ENCODE data around the gene SUSD1.

The SUSD1 gene

DNA sequence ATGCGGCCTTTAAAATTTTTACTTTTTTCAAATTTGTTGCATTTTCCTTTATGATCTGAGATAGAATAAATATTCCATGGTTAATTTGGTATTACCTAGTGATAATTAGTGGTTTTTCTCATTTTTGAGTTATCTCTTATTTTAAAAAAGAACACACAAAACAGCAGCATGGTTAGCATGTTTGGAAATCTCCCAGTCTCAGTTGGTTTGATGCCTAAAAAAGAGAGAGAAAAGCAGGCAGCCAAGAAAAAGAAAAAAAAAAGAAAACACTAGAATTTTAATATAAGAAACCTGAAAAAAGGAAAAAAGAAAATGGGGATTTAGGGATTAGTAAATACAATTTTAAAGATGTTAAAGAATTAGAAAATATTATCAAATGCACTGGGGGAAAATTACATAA, 15.3 kb downstream of the SUSD1 start:
- no peak overlapping the region for H3K9ac ChIP-seq (ENCODE audit: low read length)
- H3K36me3 ChIP-seq (ENCODE audit: control insufficient read depth in 1 of 2, insufficient read depth in 2 of 2, low read depth in 1 of 2, low read length in 2 of 2), result no peaks in the 10 kb centered on the region
- H3K79me1 ChIP-seq (replicated peaks; ENCODE audit: low read length, poor library complexity, severe bottlenecking), result peaks cover 30% of the 10 kb centered on the region
- no peak overlapping the region for H2BK15ac ChIP-seq (ENCODE audit: low read depth, poor library complexity, severe bottlenecking)
- no peak for DNase-seq
- H3K4me1 ChIP-seq (ENCODE audit: control insufficient read depth, insufficient read depth, low read depth, low read length), result peaks cover 2% of the 10 kb centered on the region
- H4K8ac ChIP-seq (ENCODE audit: low read length), result no peak overlapping the region
- no peak overlapping the region for H3K4me3 ChIP-seq (ENCODE audit: insufficient read depth in 1 of 2, low read depth in 1 of 2, low read length in 2 of 2)
- H3K18ac ChIP-seq (ENCODE audit: low read depth in 1 of 2, low read length in 2 of 2), result no peak overlapping the region
- no CpG with 5 or more reads among the region's 1 CpG for WGBS
- no peak overlapping the region for H3K14ac ChIP-seq (ENCODE audit: low read length in 2 of 2)
- H4K91ac ChIP-seq (ENCODE audit: low read length), result no peak overlapping the region
- no peak overlapping the region for H2AK5ac ChIP-seq (ENCODE audit: low read length, severe bottlenecking)
- H2BK5ac ChIP-seq (ENCODE audit: low read depth, low read length, poor library complexity, severe bottlenecking), result no peak overlapping the region
- H3K4ac ChIP-seq (ENCODE audit: low read depth in 1 of 2, low read length in 2 of 2), result no peak overlapping the region
- no peaks in the 10 kb centered on the region for H3K27me3 ChIP-seq (ENCODE audit: control insufficient read depth in 1 of 2, insufficient read depth in 1 of 2, low read length in 2 of 2)
- no peak overlapping the region for H3K4me2 ChIP-seq (ENCODE audit: low read length, poor library complexity, severe bottlenecking)
- no peaks in the 10 kb centered on the region for H3K9me3 ChIP-seq (ENCODE audit: control insufficient read depth, low read length)
- no peak overlapping the region for H2AFZ ChIP-seq (ENCODE audit: low read depth, low read length)
- no peak overlapping the region for H3K27ac ChIP-seq (ENCODE audit: low read length, poor library complexity, severe bottlenecking)
- H2BK120ac ChIP-seq (ENCODE audit: low read depth, low read length), result no peak overlapping the region
- no peak overlapping the region for H2BK12ac ChIP-seq (ENCODE audit: low read length in 2 of 2)
- no peak overlapping the region for H3K23ac ChIP-seq (ENCODE audit: low read length in 2 of 2)

GRCh38 chr9:112158656-112159367, 16.3 kb downstream of the SUSD1 start:
- Histone ChIP-seq H3K4me2 (ENCODE audit: low read length, poor library complexity, severe bottlenecking) (no peak overlapping the region), H2BK12ac (ENCODE audit: low read length in 2 of 2) (no peak overlapping the region), H3K9me3 (ENCODE audit: control insufficient read depth, low read length) (no peaks in the 10 kb centered on the region), H3K4me1 (ENCODE audit: control insufficient read depth, insufficient read depth, low read depth, low read length) (peaks cover 2% of the 10 kb centered on the region), H2BK15ac (ENCODE audit: low read depth, poor library complexity, severe bottlenecking) (no peak overlapping the region), H2AK5ac (ENCODE audit: low read length, severe bottlenecking) (no peak overlapping the region), H2BK5ac (ENCODE audit: low read depth, low read length, poor library complexity, severe bottlenecking) (peak overlapping the region; percentile 31), H3K27me3 (ENCODE audit: control insufficient read depth in 1 of 2, insufficient read depth in 1 of 2, low read length in 2 of 2) (no peaks in the 10 kb centered on the region), H3K27ac (ENCODE audit: low read length, poor library complexity, severe bottlenecking) (no peak overlapping the region), H3K4ac (ENCODE audit: low read depth in 1 of 2, low read length in 2 of 2) (no peak overlapping the region), H2BK120ac (ENCODE audit: low read depth, low read length) (no peak overlapping the region), H3K36me3 (ENCODE audit: control insufficient read depth in 1 of 2, insufficient read depth in 2 of 2, low read depth in 1 of 2, low read length in 2 of 2) (no peaks in the 10 kb centered on the region), H3K14ac (ENCODE audit: low read length in 2 of 2) (no peak overlapping the region), H4K8ac (ENCODE audit: low read length) (no peak overlapping the region), H3K18ac (ENCODE audit: low read depth in 1 of 2, low read length in 2 of 2) (no peak overlapping the region), H3K23ac (ENCODE audit: low read length in 2 of 2) (no peak overlapping the region), H2AFZ (ENCODE audit: low read depth, low read length) (no peak overlapping the region), H3K4me3 (ENCODE audit: insufficient read depth in 1 of 2, low read depth in 1 of 2, low read length in 2 of 2) (no peak overlapping the region), H3K79me1 (replicated peaks; ENCODE audit: low read length, poor library complexity, severe bottlenecking) (peaks cover 27% of the 10 kb centered on the region), H4K91ac (ENCODE audit: low read length) (no peak overlapping the region), H3K9ac (ENCODE audit: low read length) (no peak overlapping the region)
- whole genome bisulfite sequencing, result 96% methylated on average over 2 of the region's 4 CpGs
- DNase-seq, result no peak

DNA sequence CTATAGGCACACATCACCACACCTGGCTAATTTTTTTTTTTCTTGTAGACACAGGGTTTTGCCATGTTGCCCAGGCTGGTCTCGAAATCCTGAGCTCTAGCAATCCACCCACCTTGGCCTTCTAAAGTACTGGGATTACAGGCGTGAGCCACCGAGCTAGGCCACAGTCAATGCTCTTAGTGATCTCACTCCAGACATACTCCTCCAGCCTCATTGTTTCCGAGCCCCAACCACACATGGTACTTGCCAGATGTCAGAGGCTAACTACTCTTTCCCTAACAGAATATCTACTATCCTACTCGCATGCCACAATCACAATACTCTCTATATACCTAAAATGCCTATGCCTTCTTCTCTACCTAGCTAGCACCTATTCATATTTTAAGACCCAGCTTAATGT, 17.1 kb downstream of the SUSD1 start:
- no peak overlapping the region for H2AK5ac ChIP-seq (ENCODE audit: low read length, severe bottlenecking)
- peaks cover 24% of the 10 kb centered on the region for H3K79me1 ChIP-seq (replicated peaks; ENCODE audit: low read length, poor library complexity, severe bottlenecking)
- H3K27me3 ChIP-seq (ENCODE audit: control insufficient read depth in 1 of 2, insufficient read depth in 1 of 2, low read length in 2 of 2), result no peaks in the 10 kb centered on the region
- H3K36me3 ChIP-seq (ENCODE audit: control insufficient read depth in 1 of 2, insufficient read depth in 2 of 2, low read depth in 1 of 2, low read length in 2 of 2), result no peaks in the 10 kb centered on the region
- no peak overlapping the region for H3K9ac ChIP-seq (ENCODE audit: low read length)
- no peaks in the 10 kb centered on the region for H3K9me3 ChIP-seq (ENCODE audit: control insufficient read depth, low read length)
- H4K91ac ChIP-seq (ENCODE audit: low read length), result no peak overlapping the region
- H3K14ac ChIP-seq (ENCODE audit: low read length in 2 of 2), result no peak overlapping the region
- no peak overlapping the region for H3K23ac ChIP-seq (ENCODE audit: low read length in 2 of 2)
- H3K4ac ChIP-seq (ENCODE audit: low read depth in 1 of 2, low read length in 2 of 2), result no peak overlapping the region
- H3K27ac ChIP-seq (ENCODE audit: low read length, poor library complexity, severe bottlenecking), result no peak overlapping the region
- peaks cover under 1% of the 10 kb centered on the region for H3K4me1 ChIP-seq (ENCODE audit: control insufficient read depth, insufficient read depth, low read depth, low read length)
- no peak overlapping the region for H4K8ac ChIP-seq (ENCODE audit: low read length)
- H2BK12ac ChIP-seq (ENCODE audit: low read length in 2 of 2), result no peak overlapping the region
- H2BK15ac ChIP-seq (ENCODE audit: low read depth, poor library complexity, severe bottlenecking), result no peak overlapping the region
- DNase-seq, result no peak
- H3K18ac ChIP-seq (ENCODE audit: low read depth in 1 of 2, low read length in 2 of 2), result no peak overlapping the region
- no peak overlapping the region for H2BK120ac ChIP-seq (ENCODE audit: low read depth, low read length)
- WGBS, result 94% methylated on average over 5 of the region's 5 CpGs
- no peak overlapping the region for H3K4me3 ChIP-seq (ENCODE audit: insufficient read depth in 1 of 2, low read depth in 1 of 2, low read length in 2 of 2)
- no peak overlapping the region for H2AFZ ChIP-seq (ENCODE audit: low read depth, low read length)
- no peak overlapping the region for H3K4me2 ChIP-seq (ENCODE audit: low read length, poor library complexity, severe bottlenecking)
- no peak overlapping the region for H2BK5ac ChIP-seq (ENCODE audit: low read depth, low read length, poor library complexity, severe bottlenecking)

DNA sequence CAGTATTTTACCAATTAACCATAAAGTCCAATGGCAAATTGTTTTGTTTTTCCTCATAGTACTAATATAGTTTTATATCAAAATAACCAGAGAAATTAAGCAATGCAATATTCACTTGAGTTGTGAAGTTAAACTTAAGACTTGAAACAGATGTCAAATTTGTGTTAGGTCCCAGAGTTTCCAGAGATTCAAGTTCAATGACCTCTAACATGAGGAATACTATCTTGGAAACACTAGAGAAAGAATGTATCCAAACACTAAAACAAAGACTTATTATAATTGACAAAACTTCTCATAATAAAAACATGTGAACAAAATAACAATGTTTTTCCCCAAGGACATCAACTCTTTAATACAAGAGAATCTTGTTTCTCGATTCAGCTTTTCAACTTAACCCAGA, 18.0 kb downstream of the SUSD1 start:
- H3K4me2 ChIP-seq (ENCODE audit: low read length, poor library complexity, severe bottlenecking), result no peak overlapping the region
- no peak overlapping the region for H3K4me3 ChIP-seq (ENCODE audit: insufficient read depth in 1 of 2, low read depth in 1 of 2, low read length in 2 of 2)
- H3K27me3 ChIP-seq (ENCODE audit: control insufficient read depth in 1 of 2, insufficient read depth in 1 of 2, low read length in 2 of 2), result no peaks in the 10 kb centered on the region
- H3K23ac ChIP-seq (ENCODE audit: low read length in 2 of 2), result no peak overlapping the region
- no peak overlapping the region for H3K4ac ChIP-seq (ENCODE audit: low read depth in 1 of 2, low read length in 2 of 2)
- H3K9ac ChIP-seq (ENCODE audit: low read length), result no peak overlapping the region
- no peak overlapping the region for H3K27ac ChIP-seq (ENCODE audit: low read length, poor library complexity, severe bottlenecking)
- no peak overlapping the region for H4K8ac ChIP-seq (ENCODE audit: low read length)
- no peak for DNase-seq
- H3K4me1 ChIP-seq (ENCODE audit: control insufficient read depth, insufficient read depth, low read depth, low read length), result no peaks in the 10 kb centered on the region
- H3K14ac ChIP-seq (ENCODE audit: low read length in 2 of 2), result no peak overlapping the region
- H3K36me3 ChIP-seq (ENCODE audit: control insufficient read depth in 1 of 2, insufficient read depth in 2 of 2, low read depth in 1 of 2, low read length in 2 of 2), result no peaks in the 10 kb centered on the region
- H3K79me1 ChIP-seq (replicated peaks; ENCODE audit: low read length, poor library complexity, severe bottlenecking), result peaks cover 24% of the 10 kb centered on the region
- no peak overlapping the region for H2AK5ac ChIP-seq (ENCODE audit: low read length, severe bottlenecking)
- 96% methylated on average over 1 of the region's 1 CpG for WGBS
- no peak overlapping the region for H2BK5ac ChIP-seq (ENCODE audit: low read depth, low read length, poor library complexity, severe bottlenecking)
- H2BK120ac ChIP-seq (ENCODE audit: low read depth, low read length), result no peak overlapping the region
- H3K18ac ChIP-seq (ENCODE audit: low read depth in 1 of 2, low read length in 2 of 2), result no peak overlapping the region
- H3K9me3 ChIP-seq (ENCODE audit: control insufficient read depth, low read length), result no peaks in the 10 kb centered on the region
- H4K91ac ChIP-seq (ENCODE audit: low read length), result no peak overlapping the region
- H2BK15ac ChIP-seq (ENCODE audit: low read depth, poor library complexity, severe bottlenecking), result no peak overlapping the region
- H2AFZ ChIP-seq (ENCODE audit: low read depth, low read length), result no peak overlapping the region
- no peak overlapping the region for H2BK12ac ChIP-seq (ENCODE audit: low read length in 2 of 2)
